CD4-positive, alpha-beta T cell treated with Interleukin-10 for 1 hour (primary cell): Measurements from ENCODE around the gene MFAP5.
"Not testable (repeated sequence)": the region's sequence is repeated elsewhere in the genome, so short reads cannot be mapped to it uniquely, and the experiment has no call there.

Experiments used
- DNase-seq: peaks from one replicate; pipeline ENCODE4 v3.0.0-alpha.2; 2020

MFAP5 gene

DNA sequence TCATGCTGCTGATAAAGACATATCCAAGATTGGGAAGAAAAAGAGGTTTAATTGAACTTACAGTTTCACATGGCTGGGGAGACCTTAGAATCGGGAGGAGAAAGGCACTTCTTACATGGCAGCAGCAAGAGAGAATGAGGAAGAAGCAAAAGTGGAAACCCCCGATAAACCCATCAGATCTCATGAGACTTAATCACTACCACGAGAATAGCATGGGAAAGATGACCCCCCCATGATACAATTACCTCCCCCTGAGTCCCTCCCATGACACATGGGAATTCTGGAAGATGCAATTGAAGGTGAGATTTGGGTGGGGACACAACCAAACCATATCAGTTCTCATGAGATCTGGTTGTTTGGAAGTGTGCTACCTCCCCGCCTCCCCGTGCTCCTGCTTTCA, 9.8 kb upstream of the MFAP5 start:
- DNase-seq, result no peak

DNA sequence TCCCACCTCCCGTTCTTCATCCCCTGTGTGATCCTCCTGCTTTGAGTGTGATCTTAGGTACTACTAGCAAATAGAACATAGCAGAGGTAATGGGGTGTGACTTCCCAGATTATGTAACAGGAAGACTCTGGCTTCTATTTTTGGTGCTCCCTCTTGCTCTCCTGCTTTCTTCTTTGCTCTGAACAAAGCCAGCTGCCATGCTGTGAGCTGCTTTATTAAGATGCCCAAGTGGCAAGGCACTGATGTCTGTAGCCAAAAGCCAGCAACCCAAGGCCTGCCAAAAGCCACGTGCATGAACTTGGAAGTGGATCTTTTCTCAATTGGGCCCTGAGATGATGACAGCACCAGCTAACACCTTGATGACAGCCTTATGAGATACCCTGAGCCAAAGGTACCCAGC, 5.8 kb upstream of the MFAP5 start:
- no peak for DNase-seq

DNA sequence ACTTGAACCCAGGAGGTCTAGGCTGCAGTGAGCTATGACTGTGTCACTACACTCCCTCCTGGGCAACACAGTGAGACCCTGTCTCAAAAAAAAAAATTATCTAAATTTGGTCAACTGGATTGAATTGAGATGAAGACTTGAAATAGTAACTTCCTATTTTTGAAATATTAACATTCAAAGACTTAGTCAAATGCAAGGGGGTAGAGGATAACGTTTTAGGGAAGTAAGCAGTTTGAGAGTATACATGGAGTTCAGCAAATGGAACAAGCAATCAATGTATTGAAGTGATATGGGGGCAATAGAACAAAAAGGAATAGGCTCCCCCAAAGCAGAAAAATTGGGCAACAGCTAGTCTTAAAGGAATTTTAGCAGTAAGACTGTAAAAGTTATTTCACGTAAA, 4.6 kb upstream of the MFAP5 start:
- DNase-seq, result no peak

DNA sequence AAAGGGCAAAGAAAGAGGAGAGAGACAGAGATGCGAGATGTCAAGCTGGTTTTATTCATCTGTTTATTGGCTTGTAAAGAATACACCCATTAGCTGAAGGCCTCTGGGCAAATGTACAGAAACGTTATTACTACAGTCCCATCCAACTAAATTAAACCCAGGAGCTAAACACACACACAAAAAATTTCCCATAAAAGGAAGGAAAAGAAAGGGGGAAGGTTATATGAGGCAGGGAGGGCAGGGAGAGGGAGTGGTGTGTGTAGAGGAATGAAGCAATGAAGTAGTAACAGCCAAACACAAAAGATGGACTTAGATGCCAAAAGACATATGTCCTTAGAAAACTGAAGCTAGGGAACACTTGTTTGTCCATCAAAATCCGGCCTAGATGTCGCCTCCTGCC, 3.1 kb upstream of the MFAP5 start:
- no peak for DNase-seq

DNA sequence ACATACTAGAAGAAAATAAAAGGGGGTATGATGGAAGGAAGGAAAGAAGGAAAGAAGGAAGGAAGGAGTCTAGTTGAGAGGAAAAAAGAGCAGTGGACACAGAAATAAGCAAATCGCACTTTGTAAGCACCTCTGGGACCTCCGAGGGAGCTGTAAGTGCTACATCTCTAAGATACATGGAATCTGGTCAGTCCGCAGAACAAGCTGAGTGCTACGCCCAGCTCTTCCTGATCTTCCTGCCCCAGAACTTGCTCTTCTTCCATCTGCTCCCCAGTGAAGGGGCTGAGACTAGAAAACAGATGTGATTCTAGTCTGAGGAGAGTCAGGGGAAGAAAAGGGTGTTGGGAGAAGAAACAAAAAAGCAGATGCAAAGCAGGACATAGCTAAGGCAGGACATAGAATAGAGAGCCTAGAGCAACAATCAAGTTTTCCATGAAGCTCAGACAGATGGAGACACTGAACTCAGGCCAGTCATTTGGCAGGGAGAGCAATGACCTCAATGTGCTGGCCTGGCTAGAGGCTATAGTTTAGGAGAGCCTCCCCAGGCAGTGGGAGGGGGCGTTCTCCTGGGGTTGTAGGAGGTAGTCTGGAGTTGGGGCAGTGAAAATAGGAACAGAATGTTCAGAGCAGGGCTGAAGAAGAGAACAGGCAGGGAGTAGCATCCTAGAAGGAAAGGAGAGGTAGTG, 1.7 kb upstream of the MFAP5 start:
- no peak for DNase-seq

DNA sequence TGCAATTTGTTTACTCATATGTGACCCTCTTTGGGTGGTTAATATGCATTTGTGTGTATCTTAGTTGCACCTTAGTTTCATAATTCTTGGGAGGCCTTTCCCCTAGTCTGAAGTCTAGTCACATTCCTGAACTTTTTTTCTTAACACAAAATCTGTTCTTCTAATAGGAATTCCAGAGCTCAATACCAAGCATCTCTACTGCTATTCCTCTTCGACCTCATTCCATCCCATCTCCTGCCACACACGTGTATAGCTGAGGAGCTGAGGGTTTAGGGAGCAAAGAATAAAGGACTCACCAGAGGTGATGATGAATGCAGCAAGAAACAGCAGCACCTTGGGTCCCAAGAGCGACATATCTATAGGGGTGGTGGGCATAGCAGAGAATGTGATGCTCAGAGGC, 875 bp downstream of the MFAP5 start:
- no peak for DNase-seq

DNA sequence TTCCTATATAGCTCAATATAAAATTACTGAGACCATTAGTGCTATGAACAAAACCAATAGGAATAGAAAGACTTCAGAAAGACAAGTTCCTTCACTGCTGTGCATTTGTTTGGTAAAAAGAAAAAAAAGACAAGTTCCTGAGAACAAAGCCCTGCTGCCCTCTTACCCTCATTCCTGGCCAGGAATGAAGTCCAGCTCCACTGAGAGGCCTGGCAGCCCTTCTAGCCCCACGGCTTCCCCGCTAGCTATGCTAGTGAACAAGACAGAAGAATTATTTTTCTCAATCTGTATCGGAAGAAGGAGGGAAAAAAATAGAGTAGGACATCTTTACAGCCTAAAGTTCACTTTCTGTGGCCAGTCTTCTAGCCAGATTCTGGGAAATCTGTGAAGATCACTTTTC, 1.6 kb downstream of the MFAP5 start:
- DNase-seq, result no peak

DNA sequence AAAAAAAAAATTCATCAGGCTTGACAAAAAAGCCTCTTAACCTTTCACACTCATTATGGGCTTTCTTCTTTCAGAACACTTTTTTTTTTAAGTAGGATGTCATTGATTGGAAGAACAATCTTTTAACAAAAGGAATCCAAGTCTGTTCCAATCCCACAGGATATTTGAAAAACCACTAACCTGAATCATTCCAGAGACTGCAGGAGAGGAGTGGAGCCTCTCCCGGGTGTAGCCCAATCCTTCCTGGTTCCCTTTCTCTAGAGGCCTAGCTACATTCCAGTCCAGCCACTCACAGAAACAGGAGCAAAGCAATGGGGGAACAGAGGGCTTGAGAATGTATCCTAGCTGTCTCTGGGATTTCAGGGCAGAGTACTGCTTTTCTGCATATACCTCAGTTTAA, 4.3 kb downstream of the MFAP5 start:
- DNase-seq, result no peak

DNA sequence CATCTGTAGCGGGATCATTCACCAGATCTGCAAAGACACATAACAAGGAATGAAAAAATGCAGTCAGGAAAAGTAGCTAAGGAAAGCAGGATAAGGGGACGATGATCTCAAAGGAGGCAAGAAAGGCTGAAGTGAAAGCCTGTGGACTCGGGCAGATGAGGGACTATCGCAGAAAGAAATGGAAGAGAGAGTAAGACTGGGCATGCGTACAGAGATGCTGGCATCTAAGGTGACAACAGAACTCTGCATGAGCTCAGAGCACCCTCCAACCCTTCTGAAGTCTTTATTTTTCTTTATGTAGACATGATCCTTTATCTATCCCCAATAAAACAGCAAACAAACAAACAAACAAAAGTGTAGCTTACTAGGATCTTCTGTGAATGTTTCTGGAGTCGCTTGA, 7.2 kb downstream of the MFAP5 start:
- no peak for DNase-seq

DNA sequence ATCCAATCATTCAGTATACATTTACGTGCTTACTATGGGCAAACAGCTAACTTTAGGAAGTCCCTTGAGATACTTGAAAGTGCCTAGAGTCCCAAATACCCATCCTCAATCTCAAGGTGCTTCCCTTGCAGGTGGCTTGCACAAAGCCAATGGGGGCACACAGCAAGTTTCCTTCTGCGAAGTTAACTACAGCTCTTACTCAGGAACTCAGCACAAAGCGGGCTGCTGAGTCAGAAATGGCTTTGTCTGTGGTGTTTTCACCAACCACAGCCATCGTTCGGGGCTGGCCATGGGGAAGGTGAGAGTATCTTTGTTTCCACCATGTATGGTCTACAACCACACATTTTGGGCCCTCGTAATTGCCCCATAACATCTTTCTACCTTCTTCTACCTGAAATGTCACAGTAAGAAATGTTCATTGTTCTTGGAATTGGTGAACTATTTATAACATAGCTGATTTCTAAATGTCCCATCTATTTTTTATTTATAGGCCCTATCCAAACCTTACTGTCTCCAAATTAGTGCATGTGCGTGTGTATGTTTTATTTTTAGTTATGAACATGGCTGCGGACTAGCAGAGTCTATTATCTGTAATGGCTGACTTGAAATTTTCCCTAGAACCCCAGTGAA, 13.9 kb downstream of the MFAP5 start:
- peak; percentile 25 for DNase-seq

DNA sequence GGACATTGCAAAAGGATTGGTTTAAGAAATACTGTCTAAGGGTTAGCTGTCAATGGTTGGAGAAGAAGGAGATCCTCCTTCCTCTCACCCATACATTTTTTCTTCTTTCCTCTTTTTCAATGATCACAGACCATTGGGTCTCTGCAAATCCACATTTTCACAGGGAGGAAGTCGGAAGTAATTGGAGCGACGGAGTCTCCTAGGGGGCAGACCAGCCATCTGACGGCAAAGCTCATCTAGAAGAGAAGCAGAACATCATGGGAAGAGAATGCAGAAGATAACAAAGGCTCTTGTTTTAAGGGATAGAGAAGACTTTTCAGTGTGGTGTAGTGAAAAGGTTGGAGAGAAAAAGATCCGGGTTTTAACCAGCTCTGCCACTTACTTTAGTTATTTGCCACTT, 14.7 kb downstream of the MFAP5 start:
- no peak for DNase-seq

DNA sequence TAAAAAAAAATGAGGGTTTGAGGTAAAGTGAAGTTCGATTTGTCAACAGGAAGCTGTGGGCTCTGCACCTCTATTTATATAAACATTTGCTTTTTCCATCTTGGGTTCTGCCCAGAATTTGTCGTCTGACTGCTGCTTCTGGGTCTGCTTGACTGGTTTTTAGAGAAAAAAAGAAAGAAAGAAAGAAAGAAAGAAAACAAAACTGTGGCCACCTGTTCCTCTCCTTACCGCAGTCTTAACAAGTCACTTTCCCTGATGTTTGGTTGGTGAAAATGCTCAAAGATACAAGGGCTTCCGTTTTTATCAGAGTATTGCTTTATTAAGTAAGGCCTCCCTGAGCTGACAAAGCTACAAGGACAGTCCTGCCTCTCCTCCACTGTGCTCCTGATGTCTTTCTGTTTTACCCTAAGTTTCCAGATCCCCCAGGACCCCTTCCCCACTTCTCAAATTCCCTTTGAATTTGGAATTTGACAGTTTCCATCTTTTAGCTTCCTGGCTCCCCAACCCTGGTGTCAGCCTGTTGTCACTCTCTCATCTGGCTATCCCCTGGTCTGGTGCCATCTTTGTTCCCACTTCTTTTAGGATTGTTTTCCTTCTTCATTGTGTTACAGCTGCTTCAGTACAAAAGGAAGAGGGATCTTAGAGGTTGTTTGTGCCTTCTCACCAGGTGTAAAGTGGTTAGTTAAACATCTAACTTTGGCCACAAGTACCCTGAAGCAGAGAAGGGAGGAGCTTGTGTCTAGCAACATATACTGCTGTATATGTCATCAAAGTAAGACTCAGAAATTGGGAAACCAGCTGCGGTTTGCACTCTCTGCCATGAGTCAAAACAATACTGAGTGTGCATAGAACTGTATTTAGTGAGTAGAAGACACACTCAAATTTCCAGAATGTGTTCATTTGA, 18.0 kb downstream of the MFAP5 start:
- peak; percentile 66 for DNase-seq

DNA sequence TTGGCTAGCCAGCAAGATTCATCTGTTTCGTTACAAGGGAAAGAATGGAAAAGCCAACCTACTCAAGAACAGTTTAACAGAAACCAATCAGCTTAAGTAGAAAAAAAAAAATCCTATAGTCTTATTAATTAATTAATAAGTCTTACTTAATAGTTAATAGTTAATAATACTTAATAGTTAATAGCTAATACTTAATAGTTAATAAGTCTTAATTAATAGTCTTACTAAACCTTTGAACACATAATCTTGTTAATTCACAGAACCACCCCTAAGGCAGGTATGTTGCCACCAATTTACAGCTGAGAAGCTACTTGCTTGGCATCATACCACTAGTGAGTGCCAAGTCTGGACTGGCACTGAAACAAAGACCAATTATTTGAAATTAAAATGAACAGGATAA, 19.9 kb downstream of the MFAP5 start:
- DNase-seq, result no peak

DNA sequence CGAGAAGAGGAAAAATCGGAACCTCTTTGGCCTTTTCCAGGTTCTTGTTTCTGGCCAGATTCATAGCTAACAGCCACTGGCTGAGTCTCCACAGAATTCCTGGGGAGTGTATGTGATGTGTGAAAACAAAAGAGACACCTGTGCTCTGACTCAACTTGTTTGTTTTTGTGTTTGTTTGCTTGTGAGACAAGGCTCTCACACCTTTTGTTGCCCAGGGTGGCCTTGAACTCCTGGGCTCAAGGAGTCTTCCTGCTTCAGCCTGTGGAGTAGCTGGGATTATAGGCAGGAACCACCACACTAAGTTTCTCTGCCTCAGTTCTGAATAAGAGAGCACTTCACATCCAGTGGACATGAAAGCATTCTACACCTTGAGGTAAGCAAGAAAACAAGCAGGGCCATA, 22.7 kb downstream of the MFAP5 start:
- no peak for DNase-seq

DNA sequence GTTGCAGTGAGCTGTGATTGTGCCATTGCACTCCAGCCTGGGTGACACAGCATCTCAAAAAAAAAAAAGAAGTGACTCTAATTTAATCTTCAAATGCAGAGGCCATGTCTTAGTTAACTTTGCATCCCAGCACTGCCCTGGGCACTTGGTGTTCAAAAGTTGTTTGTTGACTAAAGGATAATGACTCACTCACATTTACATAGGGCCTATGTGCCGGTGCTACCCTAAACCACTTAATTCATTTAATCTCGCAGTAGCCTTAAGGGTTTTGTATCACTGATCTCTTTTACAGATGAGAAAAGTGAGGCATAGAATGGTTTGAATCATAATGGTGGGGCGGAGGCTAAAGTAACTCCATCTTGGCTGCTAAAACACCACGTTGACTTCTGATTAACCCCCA, 23.7 kb downstream of the MFAP5 start:
- DNase-seq, result no peak

DNA sequence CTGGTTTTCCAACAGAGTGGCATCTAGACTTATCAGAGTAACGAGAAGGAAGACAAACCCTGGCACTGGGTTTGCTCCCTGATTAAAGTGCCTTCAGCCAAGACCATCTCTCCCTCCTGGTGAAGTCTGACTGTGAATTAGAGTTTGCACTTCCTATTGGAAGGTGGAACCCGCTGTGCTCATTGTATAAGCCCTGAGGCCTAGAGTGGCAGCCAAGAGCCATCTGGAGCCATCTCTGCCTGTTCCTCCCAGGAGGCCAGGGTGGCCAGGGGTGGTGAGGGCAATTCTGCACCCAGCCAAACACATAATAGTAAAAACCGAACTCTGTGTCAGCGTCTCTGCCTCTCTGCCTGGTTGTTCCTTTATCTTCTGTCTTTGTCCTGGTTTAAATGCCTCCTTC, 25.0 kb downstream of the MFAP5 start:
- DNase-seq, result no peak

DNA sequence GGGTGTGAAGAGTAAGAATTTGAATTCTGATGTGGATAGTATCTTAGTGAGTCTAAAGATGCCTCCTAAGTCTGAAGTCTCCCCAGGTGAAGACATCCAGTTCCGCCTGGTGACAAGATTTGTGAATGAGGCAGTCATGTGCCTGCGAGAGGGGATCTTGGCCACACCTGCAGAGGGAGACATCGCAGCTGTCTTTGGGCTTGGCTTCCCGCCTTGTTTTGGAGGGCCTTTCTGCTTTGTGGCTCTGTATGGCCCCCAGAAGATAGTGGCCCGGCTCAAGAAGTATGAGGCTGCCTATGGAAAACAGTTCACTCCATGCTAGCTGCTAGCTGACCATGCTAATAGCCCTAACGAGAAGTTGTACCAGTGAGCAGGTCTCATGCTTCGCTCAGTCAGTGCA, 25.4 kb downstream of the MFAP5 start:
- DNase-seq, result no peak

DNA sequence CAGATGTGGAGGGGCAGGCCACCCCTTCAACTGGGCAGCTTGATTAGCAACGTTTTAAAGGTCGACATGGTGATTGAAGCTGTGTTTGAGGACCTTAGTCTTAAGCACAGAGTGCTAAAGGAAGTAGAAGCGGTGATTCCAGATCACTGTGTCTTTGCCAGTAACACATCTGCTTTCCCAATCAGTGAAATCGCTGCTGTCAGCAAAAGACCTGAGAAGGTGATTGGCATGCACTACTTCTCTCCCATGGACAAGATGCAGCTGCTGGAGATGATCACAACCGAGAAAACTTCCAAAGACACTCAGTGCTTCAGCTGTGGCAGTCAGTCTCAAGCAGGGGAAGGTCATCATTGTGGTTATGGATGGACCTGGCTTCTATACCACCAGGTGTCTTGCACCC, 26.0 kb downstream of the MFAP5 start:
- no peak for DNase-seq

DNA sequence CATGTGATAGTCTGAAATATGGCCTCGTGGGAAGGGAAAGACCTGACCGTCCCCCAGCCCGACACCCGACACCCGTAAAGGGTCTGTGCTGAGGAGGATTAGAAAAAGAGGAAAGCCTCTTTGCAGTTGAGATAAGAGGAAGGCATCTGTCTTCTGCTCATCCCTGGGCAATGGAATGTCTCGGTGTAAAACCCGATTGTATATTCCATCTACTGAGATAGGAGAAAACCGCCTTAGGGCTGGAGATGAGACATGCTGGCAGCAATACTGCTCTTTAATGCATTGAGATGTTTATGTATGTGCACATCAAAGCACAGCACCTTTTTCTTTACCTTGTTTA, 26.6 kb downstream of the MFAP5 start:
- not testable (repeated sequence) for DNase-seq

DNA sequence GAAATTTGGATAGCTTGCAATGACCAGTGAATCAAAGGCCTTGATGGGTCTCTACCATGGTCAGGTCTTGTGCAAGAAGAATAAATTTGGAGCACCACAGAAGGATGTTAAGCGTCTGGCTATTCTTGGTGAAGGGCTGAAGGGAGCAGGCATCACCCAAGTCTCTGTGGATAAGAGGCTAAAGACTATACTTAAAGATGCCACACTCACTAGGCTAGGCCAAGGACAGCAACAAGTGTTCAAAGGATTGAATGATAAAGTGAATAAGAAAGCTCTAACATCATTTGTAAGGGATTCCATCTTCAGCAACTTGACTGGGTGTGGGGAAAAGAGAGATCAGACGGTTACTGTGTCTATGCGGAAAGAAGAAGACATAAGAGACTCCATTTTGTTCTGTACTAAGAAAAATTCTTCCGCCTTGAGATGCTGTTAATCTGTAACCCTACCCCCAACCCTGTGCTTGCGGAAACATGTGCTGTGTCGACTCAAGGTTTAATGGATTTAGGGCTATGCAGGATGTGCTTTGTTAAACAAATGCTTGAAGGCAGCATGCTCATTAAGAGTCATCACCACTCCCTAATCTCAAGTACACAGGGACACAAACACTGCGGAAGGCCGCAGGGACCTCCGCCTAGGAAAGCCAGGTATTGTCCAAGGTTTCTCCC, 27.2 kb downstream of the MFAP5 start:
- DNase-seq, result not testable (repeated sequence)

DNA sequence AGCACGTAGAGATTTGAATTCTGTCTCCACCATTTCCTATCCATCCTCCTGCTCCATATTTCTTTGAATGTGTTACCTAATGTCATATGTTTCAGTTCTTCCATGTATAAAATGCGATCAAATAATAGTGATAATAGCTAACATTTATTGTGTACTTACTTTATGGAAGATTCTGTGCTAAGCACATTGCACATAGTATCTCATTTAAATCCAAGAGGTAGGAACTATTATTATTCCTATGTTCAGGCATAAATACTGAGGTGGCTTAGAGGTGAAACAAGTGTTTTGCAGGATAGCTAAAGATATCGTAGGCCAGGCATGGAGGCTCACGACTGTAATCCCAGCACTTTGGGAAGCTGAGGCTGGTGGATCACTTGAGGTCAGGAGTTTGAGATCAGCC, 32.5 kb downstream of the MFAP5 start:
- no peak for DNase-seq

DNA sequence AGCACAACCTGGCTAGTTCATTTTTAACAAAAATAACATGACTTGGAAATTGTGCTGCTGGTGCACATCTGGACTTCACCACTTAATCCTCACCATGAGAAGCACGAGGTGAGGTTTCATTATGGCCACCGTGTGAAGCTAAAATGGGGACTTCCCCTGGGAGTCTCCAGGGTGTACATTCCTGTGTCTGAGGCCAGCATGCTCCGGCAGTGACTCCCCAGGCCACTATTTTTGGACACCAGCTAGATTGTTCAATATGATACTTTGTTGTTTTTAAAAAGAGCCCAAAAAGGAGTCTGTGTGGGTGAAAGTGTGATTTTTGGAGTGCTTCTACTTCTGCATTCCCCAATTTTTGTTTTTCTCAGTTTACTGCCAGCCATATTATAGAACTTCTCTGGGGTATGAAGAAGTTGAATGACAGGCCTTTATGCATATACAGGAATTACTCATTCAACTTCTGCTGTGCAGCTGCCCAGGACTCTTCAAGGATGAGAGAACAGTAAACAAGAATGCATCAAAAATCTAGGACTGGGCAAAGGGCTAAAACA, 33.1 kb downstream of the MFAP5 start:
- DNase-seq, result no peak

DNA sequence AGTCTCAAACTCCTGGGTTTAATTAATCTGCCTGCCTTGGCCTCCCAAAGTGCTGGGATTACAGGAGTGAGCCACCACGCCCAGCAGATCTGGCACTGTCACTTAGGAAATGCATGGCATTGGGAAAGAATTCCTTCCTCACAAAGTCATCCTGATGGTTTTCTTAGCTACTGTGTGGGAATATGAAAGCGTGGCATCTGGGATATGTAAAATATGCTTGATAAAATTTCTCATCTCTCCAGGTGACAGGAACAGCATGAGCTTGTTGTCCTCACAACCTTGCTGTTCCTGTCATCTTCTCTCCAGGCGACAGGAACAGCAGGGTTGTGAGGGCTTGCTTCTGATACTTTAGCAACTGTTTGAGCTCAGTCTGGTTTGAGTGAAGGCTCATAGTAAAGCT, 33.9 kb downstream of the MFAP5 start:
- no peak for DNase-seq
